H1 (cell line): Measurements from ENCODE around the gene KCNK3. TPM values are rescaled to one million over a fixed set of nuclear protein-coding genes. Genes with fewer than 3 reads are reported as not detected.

Source experiments
- CTCF ChIA-PET: fragments of 300-600 bp; sonication (Branson Sonifier 250); formaldehyde crosslinking; loops from one replicate; lab custom pipeline; 2021; ENCODE audit not compliant: partially characterized antibody; lab: Charles Lee
- POLR2A ChIA-PET: fragments of 300-600 bp; sonication (Branson Sonifier 250); formaldehyde crosslinking; loops from one replicate; lab custom pipeline; 2021; ENCODE audit warnings: inconsistent platforms; ENCODE audit not compliant: partially characterized antibody; lab: Charles Lee
- DNase-seq, 2 experiments: peaks; one replicate each; pipeline versions ENCODE4 v3.0.0 to v3.0.0-alpha.2; 2010 to 2022; ENCODE audit warnings: low spot score in 2 of 2, low read depth in 1 of 2, mixed read lengths in 1 of 2
- FAIRE-seq: peaks from 2 replicates; lab custom pipeline; 2011; peaks lifted over from hg19 to GRCh38; lab: Jason Lieb, UNC
- H2AFZ ChIP-seq: 2 replicates; pipeline ENCODE4 v1.8.1; 2012; ENCODE audit warnings: low read length, inconsistent platforms
- H2AK5ac ChIP-seq: 2 replicates; pipeline ENCODE4 v1.6.1; 2013; ENCODE audit warnings: low read depth, low read length
- H2BK120ac ChIP-seq: replicated peaks from 2 replicates; pipeline ENCODE3; 2013; ENCODE audit warnings: low read depth, low read length, inconsistent platforms
- H2BK12ac ChIP-seq: 2 replicates; pipeline ENCODE4 v1.6.1; 2013; ENCODE audit warnings: low read depth, low read length
- H2BK15ac ChIP-seq: 2 replicates; pipeline ENCODE4 v1.6.1; 2013; ENCODE audit warnings: low read length
- H2BK20ac ChIP-seq: 2 replicates; pipeline ENCODE4 v1.6.1; 2013; ENCODE audit warnings: low read length
- H2BK5ac ChIP-seq: 2 replicates; pipeline ENCODE4 v1.6.1; 2013; ENCODE audit warnings: low read depth, low read length
- H3K14ac ChIP-seq: 2 replicates; pipeline ENCODE4 v1.6.1; 2013; ENCODE audit warnings: inconsistent platforms; ENCODE audit not compliant: insufficient read length
- H3K18ac ChIP-seq: 2 replicates; pipeline ENCODE4 v1.6.1; 2013; ENCODE audit warnings: low read length; ENCODE audit errors: extremely low read depth
- H3K23ac ChIP-seq: 2 replicates; pipeline ENCODE4 v1.6.1; 2013; ENCODE audit warnings: inconsistent platforms; ENCODE audit not compliant: insufficient read length
- H3K23me2 ChIP-seq: 2 replicates; pipeline ENCODE4 v1.6.1; 2013; ENCODE audit warnings: low read depth, low read length
- H3K27ac ChIP-seq: 2 replicates; pipeline ENCODE4 v1.6.1; 2011; ENCODE audit warnings: low read depth, low read length, inconsistent platforms
- H3K27me3 ChIP-seq, 4 experiments: replicated peaks in 1 of 4; 1 replicate in 1 of 4; 2 replicates in 3 of 4; pipeline versions ENCODE4 v1.6.1 to v1.8.1; 2011 to 2013; ENCODE audit warnings: low read length in 3 of 4, mild to moderate bottlenecking in 3 of 4, inconsistent platforms in 2 of 4, mixed read lengths in 2 of 4, moderate library complexity in 1 of 4; ENCODE audit not compliant: control insufficient read depth in 3 of 4, insufficient read depth in 3 of 4; ENCODE audit errors: extremely low read depth in 1 of 4
- H3K36me3 ChIP-seq, 4 experiments: 2 replicates each; pipeline versions ENCODE4 v1.6.1 to v1.8.1; 2011 to 2013; ENCODE audit warnings: mild to moderate bottlenecking in 4 of 4, low read length in 3 of 4, moderate library complexity in 2 of 4, control low read depth in 1 of 4, inconsistent platforms in 1 of 4; ENCODE audit not compliant: insufficient read depth in 4 of 4, control insufficient read depth in 2 of 4
- H3K4ac ChIP-seq: replicated peaks from 2 replicates; pipeline ENCODE3; 2013; ENCODE audit warnings: low read length, low read depth, mixed read lengths, inconsistent platforms; ENCODE audit not compliant: insufficient read length
- H3K4me1 ChIP-seq, 4 experiments: replicated peaks in 1 of 4; 1 replicate in 1 of 4; 2 replicates in 3 of 4; pipeline versions ENCODE4 v1.6.1 to v1.8.1; 2011 to 2013; ENCODE audit warnings: low read length in 3 of 4, inconsistent platforms in 2 of 4, mixed read lengths in 1 of 4; ENCODE audit not compliant: insufficient read depth in 4 of 4, control insufficient read depth in 3 of 4
- H3K4me2 ChIP-seq, 2 experiments: 2 replicates each; pipeline versions ENCODE4 v1.6.1 to v1.8.1; 2011 to 2013; ENCODE audit warnings: low read depth in 2 of 2, low read length in 2 of 2, control low read depth in 1 of 2, inconsistent platforms in 1 of 2, mild to moderate bottlenecking in 1 of 2; ENCODE audit not compliant: insufficient read depth in 1 of 2
- H3K4me3 ChIP-seq, 4 experiments: fragments of 200-600, 300-600 bp in 1 of 4; sonication (generic), shearing (Covaris generic), sonication (Bioruptor Twin) in 1 of 4; 2 replicates each; pipeline versions ENCODE4 v1.5.1 to v1.8.1; 2011 to 2016; ENCODE audit warnings: low read length in 4 of 4, low read depth in 3 of 4, control low read depth in 2 of 4, inconsistent platforms in 2 of 4, mild to moderate bottlenecking in 2 of 4, mixed read lengths in 1 of 4, moderate library complexity in 1 of 4; ENCODE audit not compliant: insufficient read depth in 2 of 4; ENCODE audit errors: extremely low read depth in 1 of 4
- H3K56ac ChIP-seq: replicated peaks from 2 replicates; pipeline ENCODE3; 2013; ENCODE audit warnings: low read depth, mild to moderate bottlenecking, mixed read lengths, low read length, inconsistent platforms; ENCODE audit not compliant: insufficient read length
- H3K79me1 ChIP-seq: 2 replicates; pipeline ENCODE4 v1.6.1; 2013; ENCODE audit warnings: low read depth, low read length, control low read depth
- H3K79me2 ChIP-seq, 2 experiments: 2 replicates each; pipeline versions ENCODE4 v1.6.1 to v1.8.1; 2012 to 2013; ENCODE audit warnings: low read length in 2 of 2, mild to moderate bottlenecking in 2 of 2, inconsistent platforms in 1 of 2; ENCODE audit not compliant: insufficient read depth in 2 of 2, control insufficient read depth in 1 of 2
- H3K9ac ChIP-seq, 4 experiments: replicated peaks in 1 of 4; 1 replicate in 1 of 4; 2 replicates in 3 of 4; pipeline versions ENCODE4 v1.6.1 to v1.8.1; 2011 to 2013; ENCODE audit warnings: low read depth in 3 of 4, low read length in 3 of 4, control low read depth in 2 of 4, mild to moderate bottlenecking in 2 of 4, moderate library complexity in 2 of 4, inconsistent platforms in 1 of 4; ENCODE audit errors: extremely low read depth in 1 of 4
- H3K9me3 ChIP-seq, 2 experiments: 2 replicates each; pipeline versions ENCODE4 v1.6.1 to v1.8.1; 2012 to 2013; ENCODE audit warnings: mild to moderate bottlenecking in 2 of 2, moderate library complexity in 2 of 2, control low read depth in 1 of 2, inconsistent platforms in 1 of 2, low read depth in 1 of 2, low read length in 1 of 2, mixed read lengths in 1 of 2; ENCODE audit not compliant: insufficient read depth in 2 of 2
- H4K20me1 ChIP-seq, 2 experiments: replicated peaks in 1 of 2; 2 replicates each; pipeline versions ENCODE3 to v1.8.1; 2011 to 2013; ENCODE audit warnings: inconsistent platforms in 2 of 2, low read length in 2 of 2, mild to moderate bottlenecking in 1 of 2; ENCODE audit not compliant: insufficient read depth in 2 of 2, control insufficient read depth in 1 of 2
- H4K5ac ChIP-seq: 2 replicates; pipeline ENCODE4 v1.6.1; 2013; ENCODE audit warnings: low read length, low read depth, mixed read lengths, inconsistent platforms; ENCODE audit not compliant: insufficient read length
- H4K8ac ChIP-seq: 2 replicates; pipeline ENCODE4 v1.8.0; 2013; ENCODE audit warnings: mild to moderate bottlenecking, moderate library complexity, low read length, inconsistent platforms; ENCODE audit not compliant: insufficient read depth; ENCODE audit errors: extremely low read depth
- H4K91ac ChIP-seq: replicated peaks from 2 replicates; pipeline ENCODE3; 2013; ENCODE audit warnings: low read length, mixed read lengths, inconsistent platforms; ENCODE audit not compliant: insufficient read length
- BCL11A ChIP-seq, 2 experiments: IDR thresholded peaks; one replicate each; pipeline ENCODE4 v1.6.1; 2011; ENCODE audit warnings: low read depth in 2 of 2, low read length in 2 of 2, mild to moderate bottlenecking in 2 of 2
- CBX8 ChIP-seq: fragments of 300-800, 300-1000 bp; sonication (generic); IDR thresholded peaks from 2 replicates; pipeline ENCODE4 v1.7.1; 2016; ENCODE audit warnings: low read depth, low read length, borderline replicate concordance
- CHD1 ChIP-seq: IDR thresholded peaks from 2 replicates; pipeline ENCODE4 v1.6.1; 2012; ENCODE audit warnings: low read depth, low read length, improper control_type of control experiment
- EZH2 ChIP-seq: fragments of 200-600 bp; sonication (generic); IDR thresholded peaks from 2 replicates; pipeline ENCODE4 v1.7.1; 2012; ENCODE audit warnings: low read depth, mild to moderate bottlenecking, moderate library complexity, low read length, inconsistent platforms; ENCODE audit not compliant: severe bottlenecking
- FOSL1 ChIP-seq: IDR thresholded peaks from 2 replicates; pipeline ENCODE4 v1.6.1; 2011; ENCODE audit warnings: mild to moderate bottlenecking, low read depth, low read length, moderate library complexity; ENCODE audit not compliant: insufficient read depth
- NANOG ChIP-seq: IDR thresholded peaks from 2 replicates; pipeline ENCODE4 v1.6.1; 2011; ENCODE audit warnings: low read length, low read depth, mild to moderate bottlenecking, inconsistent platforms; ENCODE audit not compliant: insufficient read depth, poor library complexity, severe bottlenecking
- POLR2A ChIP-seq, 2 experiments: IDR thresholded peaks; 1 replicate in 1 of 2; 2 replicates in 1 of 2; pipeline ENCODE4 v1.6.1; 2011; ENCODE audit warnings: low read depth in 2 of 2, low read length in 2 of 2, mild to moderate bottlenecking in 2 of 2; ENCODE audit errors: control extremely low read depth in 1 of 2
- RBBP5 ChIP-seq: IDR thresholded peaks from 2 replicates; pipeline ENCODE4 v1.7.1; 2012; ENCODE audit warnings: low read depth, mild to moderate bottlenecking, inconsistent platforms, low read length, moderate library complexity, borderline replicate concordance
- SIN3A ChIP-seq, 2 experiments: IDR thresholded peaks in 1 of 2; conservative IDR thresholded peaks in 1 of 2; 2 replicates each; pipeline ENCODE4 v1.6.1; 2011 to 2012; ENCODE audit warnings: low read length in 2 of 2, improper control_type of control experiment in 1 of 2, low read depth in 1 of 2, mild to moderate bottlenecking in 1 of 2
- SRF ChIP-seq: IDR thresholded peaks from 2 replicates; pipeline ENCODE4 v1.6.1; 2011; ENCODE audit warnings: mild to moderate bottlenecking, low read depth, low read length, moderate library complexity
- SUZ12 ChIP-seq: fragments of 200-600 bp; sonication (generic); IDR thresholded peaks from 2 replicates; pipeline ENCODE4 v1.6.1; 2012; ENCODE audit warnings: mild to moderate bottlenecking, inconsistent platforms, low read length, moderate library complexity, mixed read lengths
- WGBS, 2 experiments: shearing (Covaris generic) in 1 of 2; methylation state at CpG; one replicate each; pipeline versions ENCODE4 v1.1.6 to v1.1.7; 2013 to 2015; ENCODE audit warnings: low lambda C conversion rate in 2 of 2, mixed read lengths in 2 of 2, inconsistent platforms in 1 of 2, low coverage in 1 of 2, missing lambda C conversion rate in 1 of 2; ENCODE audit not compliant: insufficient replicate concordance in 2 of 2, insufficient coverage in 1 of 2, insufficient read length in 1 of 2; ENCODE audit errors: extremely low coverage in 1 of 2, missing lambda C conversion rate in 1 of 2; 5-methylcytosine and 5-hydroxymethylcytosine counted together
- polyA plus RNA-seq, 7 experiments: library from polyadenylated mRNA; depleted of rRNA in 3 of 7; stranded (reverse) in 5 of 7; unstranded in 2 of 7; fragments of >200 nt in 5 of 7; fragments of 200-250 nt in 2 of 7; gene quantifications; 1 replicate in 5 of 7; 2 replicates in 1 of 7; 4 replicates in 1 of 7; pipeline versions ENCODE4 v1.2.1 to v1.2.3, GENCODE V29; 2011 to 2013; ENCODE audit warnings: missing spikeins in 2 of 7, mixed read lengths in 2 of 7
- total RNA-seq: library from RNA; stranded (reverse); fragmentation: NEBNext Ultra II Directional; extraction: Animal tissue kit (Norgen Biotek cat#: 25700); gene quantifications from 2 replicates; pipeline ENCODE4 v1.2.1, GENCODE V29; 2021

KCNK3 gene
- total and polyA plus RNA-seq, 2 of the 8 experiments (the other 6 are each of a cell fraction or from before 2014, with no cell fraction given): 0.29 to 0.30 TPM

- no peak overlapping the region for H3K56ac ChIP-seq
- H4K8ac ChIP-seq: no peak overlapping the region
- H3K18ac ChIP-seq: no peak overlapping the region
- H3K79me1 ChIP-seq: no peaks in the 10 kb centered on the region
- H2AK5ac ChIP-seq: no peak overlapping the region
- no peaks in the 10 kb centered on the region for H4K20me1 ChIP-seq
- H3K23me2 ChIP-seq: 0 out of 2 replicates have a peak, but pooled peaks cover 2% of the 10 kb centered on the region
- no peak overlapping the region for H3K4me3 ChIP-seq
- no peak for TF ChIP-seq CHD1
- TF ChIP-seq RBBP5: no peak
- TF ChIP-seq EZH2: no peak
- TF ChIP-seq BCL11A (IDR thresholded peaks at IDR 0.05; ENCODE audit: low read depth in 2 of 2, low read length in 2 of 2): no peak
- TF ChIP-seq POLR2A (IDR thresholded peaks at IDR 0.05; ENCODE audit: control extremely low read depth in 1 of 2, low read depth in 2 of 2, low read length in 2 of 2): no peak
- no peak for TF ChIP-seq SIN3A (conservative IDR thresholded peaks at IDR 0.05 in 1 of 2, IDR thresholded peaks at IDR 0.05 in 1 of 2; ENCODE audit: low read depth in 1 of 2, low read length in 2 of 2)
- no peak for TF ChIP-seq NANOG
- no peak for TF ChIP-seq CBX8
- no peak for TF ChIP-seq FOSL1
- no peak for TF ChIP-seq SRF
- TF ChIP-seq SUZ12: no peak
- TF ChIP-seq, all 59 proteins: peak for 0
- no peak overlapping the region for H3K27ac ChIP-seq
- H4K91ac ChIP-seq: no peak overlapping the region
- no peak overlapping the region for H3K4ac ChIP-seq
- no peaks in the 10 kb centered on the region for H3K79me2 ChIP-seq
- no peak overlapping the region for H2BK5ac ChIP-seq
- H3K23ac ChIP-seq: no peak overlapping the region
- no peak overlapping the region for H2BK12ac ChIP-seq
- POLR2A ChIA-PET: interaction anchor here (1.5 kb wide), 1 partner anchor 21 kb away, joined by 3 read pairs; no protein-coding TSS in a partner anchor
- WGBS, 2 experiments: 95% methylated on average over 4 of the region's 4 CpGs; no CpG with 5 or more reads in 1 of the 2 experiments
- no peak overlapping the region for H2BK20ac ChIP-seq
- DNase-seq: no peak
- H3K27me3 ChIP-seq: peaks cover 7 to 15% (median 10%) of the 10 kb centered on the region in 4 experiments; a peak in 6 of 7 replicates
- no peak overlapping the region for H2AFZ ChIP-seq
- FAIRE-seq: no peak
- no peak overlapping the region for H3K14ac ChIP-seq
- no peaks in the 10 kb centered on the region for H3K36me3 ChIP-seq
- no peaks in the 10 kb centered on the region for H3K9me3 ChIP-seq
- H4K5ac ChIP-seq: no peak overlapping the region
- H3K4me1 ChIP-seq: no peaks in the 10 kb centered on the region; a peak in 1 of 7 replicates
- H2BK15ac ChIP-seq: no peak overlapping the region
- no peak overlapping the region for H3K4me2 ChIP-seq
- CTCF ChIA-PET: interaction anchor here (0.8 to 2.3 kb wide), 3 partner anchors 20 to 94 kb away, joined by 3 to 9 read pairs (median 3); no protein-coding TSS in a partner anchor
- no peak overlapping the region for H3K9ac ChIP-seq
- no peak overlapping the region for H2BK120ac ChIP-seq
Observed at GRCh38 chr2:26700078-26700477, 7.6 kb downstream of the KCNK3 start.
